Cortex of kidney (tissue), 1 donor: ENCODE data around the gene ASAP2.

Source experiments
- DNase-seq: peaks from one replicate; lab custom pipeline; 2025; lab: John Stamatoyannopoulos, UW

Gene ASAP2

GRCh38 chr2:9347411-9347881 is 140.8 kb downstream of the ASAP2 start:
- no peak for DNase-seq

GRCh38 chr2:9354318-9354717 is 147.7 kb downstream of the ASAP2 start:
- DNase-seq, result no peak

- DNase-seq, result no peak
These were observed 148.7 kb downstream of the ASAP2 start for GRCh38 chr2:9355270-9355669.

GRCh38 chr2:9355716-9356115 is 149.1 kb downstream of the ASAP2 start:
- DNase-seq, result no peak

- DNase-seq, result no peak
These were observed 149.6 kb downstream of the ASAP2 start for GRCh38 chr2:9356261-9356660.

- DNase-seq, result no peak
These were observed 152.2 kb downstream of the ASAP2 start for GRCh38 chr2:9358846-9359245.

- no peak for DNase-seq
These were observed 152.9 kb downstream of the ASAP2 start for GRCh38 chr2:9359463-9359862.

- DNase-seq, result no peak
These were observed 153.5 kb downstream of the ASAP2 start for GRCh38 chr2:9360110-9360509.

GRCh38 chr2:9360701-9361100 is 154.1 kb downstream of the ASAP2 start:
- no peak for DNase-seq

GRCh38 chr2:9364373-9364772 is 157.8 kb downstream of the ASAP2 start:
- DNase-seq, result no peak

GRCh38 chr2:9364791-9365497 is 158.3 kb downstream of the ASAP2 start:
- no peak for DNase-seq

- DNase-seq, result no peak
These were observed 158.9 kb downstream of the ASAP2 start for GRCh38 chr2:9365498-9366019.

- DNase-seq, result no peak
These were observed 159.4 kb downstream of the ASAP2 start for GRCh38 chr2:9366026-9366425.

GRCh38 chr2:9370746-9371145 is 164.1 kb downstream of the ASAP2 start:
- DNase-seq, result no peak

GRCh38 chr2:9373047-9373446 is 166.4 kb downstream of the ASAP2 start:
- DNase-seq, result peak; percentile 45

- no peak for DNase-seq
These were observed 166.9 kb downstream of the ASAP2 start for GRCh38 chr2:9373476-9373875.

- DNase-seq, result no peak
These were observed 167.6 kb downstream of the ASAP2 start for GRCh38 chr2:9374071-9374730.

- no peak for DNase-seq
These were observed 169.3 kb downstream of the ASAP2 start for GRCh38 chr2:9375857-9376428.

- no peak for DNase-seq
These were observed 171.0 kb downstream of the ASAP2 start for GRCh38 chr2:9377461-9378097.

GRCh38 chr2:9378433-9379390 is 172.1 kb downstream of the ASAP2 start:
- DNase-seq, result no peak

GRCh38 chr2:9379391-9379755 is 172.8 kb downstream of the ASAP2 start:
- no peak for DNase-seq
